GM10266 (cell line): ENCODE data around the gene ZSCAN20.
A peak's percentile ranks its signal among the peaks of the same experiment; 100 is the strongest.

ENCODE experiments used
- DNase-seq: peaks from one replicate; pipeline ENCODE4 v3.0.0; 2012; ENCODE audit errors: extremely low spot score
- CTCF ChIP-seq: IDR thresholded peaks from 2 replicates; pipeline ENCODE4 v1.5.1; 2012; ENCODE audit warnings: mild to moderate bottlenecking, low read depth; ENCODE audit not compliant: control insufficient read depth, insufficient read depth; ENCODE audit errors: missing control alignments

Gene ZSCAN20

GRCh38 chr1:33445108-33445507 is 27.3 kb upstream of the ZSCAN20 start:
- no peak for TF ChIP-seq CTCF
- DNase-seq = no peak

- TF ChIP-seq CTCF = no peak
- no peak for DNase-seq
These were observed 25.9 kb upstream of the ZSCAN20 start for GRCh38 chr1:33446590-33446989.

GRCh38 chr1:33454646-33455282 is 17.7 kb upstream of the ZSCAN20 start:
- no peak for DNase-seq
- TF ChIP-seq CTCF = no peak

- peak; percentile 75 for TF ChIP-seq CTCF
- peak; percentile 57 for DNase-seq
These were observed 16.6 kb upstream of the ZSCAN20 start for GRCh38 chr1:33455539-33456501.

- DNase-seq = no peak
- no peak for TF ChIP-seq CTCF
These were observed 16.0 kb upstream of the ZSCAN20 start for GRCh38 chr1:33456502-33456886.

- DNase-seq = no peak
- no peak for TF ChIP-seq CTCF
These were observed 12.8 kb upstream of the ZSCAN20 start for GRCh38 chr1:33459691-33460090.

- no peak for TF ChIP-seq CTCF
These were observed 12.3 kb upstream of the ZSCAN20 start for GRCh38 chr1:33460144-33460543.

More at GRCh38 chr1:33460144-33460543, 12.3 kb upstream of the ZSCAN20 start:
- DNase-seq = no peak
